ACC112 (cell line): ENCODE data around the gene ERC1.

Experiments used
- H2AFZ ChIP-seq: fragments of 200-600 bp; sonication (generic); one replicate; pipeline ENCODE4 v1.6.0; 2017; ENCODE audit warnings: antibody characterized with exemption, low read length; ENCODE audit not compliant: unreplicated experiment
- H3K27ac ChIP-seq: fragments of 200-600 bp; sonication (generic); 2 replicates; pipeline ENCODE4 v1.5.1; 2014; ENCODE audit warnings: low read depth, mild to moderate bottlenecking, antibody characterized with exemption, low read length, moderate library complexity
- H3K27me3 ChIP-seq: fragments of 200-600 bp; sonication (generic); 2 replicates; pipeline ENCODE4 v1.6.1; 2014; ENCODE audit warnings: mild to moderate bottlenecking, antibody characterized with exemption, low read length, moderate library complexity, mixed read lengths; ENCODE audit not compliant: insufficient read depth
- H3K36me3 ChIP-seq: fragments of 200-600 bp; sonication (generic); 2 replicates; pipeline ENCODE4 v1.6.1; 2016; ENCODE audit warnings: mild to moderate bottlenecking, antibody characterized with exemption, low read length, moderate library complexity, mixed read lengths; ENCODE audit not compliant: insufficient read depth
- H3K4me1 ChIP-seq: fragments of 200-600 bp; sonication (generic); one replicate; pipeline ENCODE4 v1.6.1; 2016; ENCODE audit warnings: low read length, mixed read lengths; ENCODE audit not compliant: insufficient read depth, unreplicated experiment, control insufficient read depth
- H3K4me3 ChIP-seq: fragments of 200-600 bp; sonication (generic); 2 replicates; pipeline ENCODE4 v1.5.1; 2014; ENCODE audit warnings: mild to moderate bottlenecking, low read depth, low read length
- H3K79me2 ChIP-seq: fragments of 200-600 bp; sonication (generic); one replicate; pipeline ENCODE4 v1.6.0; 2016; ENCODE audit warnings: low read length; ENCODE audit not compliant: control insufficient read depth, unreplicated experiment, insufficient read depth

The ERC1 gene

DNA sequence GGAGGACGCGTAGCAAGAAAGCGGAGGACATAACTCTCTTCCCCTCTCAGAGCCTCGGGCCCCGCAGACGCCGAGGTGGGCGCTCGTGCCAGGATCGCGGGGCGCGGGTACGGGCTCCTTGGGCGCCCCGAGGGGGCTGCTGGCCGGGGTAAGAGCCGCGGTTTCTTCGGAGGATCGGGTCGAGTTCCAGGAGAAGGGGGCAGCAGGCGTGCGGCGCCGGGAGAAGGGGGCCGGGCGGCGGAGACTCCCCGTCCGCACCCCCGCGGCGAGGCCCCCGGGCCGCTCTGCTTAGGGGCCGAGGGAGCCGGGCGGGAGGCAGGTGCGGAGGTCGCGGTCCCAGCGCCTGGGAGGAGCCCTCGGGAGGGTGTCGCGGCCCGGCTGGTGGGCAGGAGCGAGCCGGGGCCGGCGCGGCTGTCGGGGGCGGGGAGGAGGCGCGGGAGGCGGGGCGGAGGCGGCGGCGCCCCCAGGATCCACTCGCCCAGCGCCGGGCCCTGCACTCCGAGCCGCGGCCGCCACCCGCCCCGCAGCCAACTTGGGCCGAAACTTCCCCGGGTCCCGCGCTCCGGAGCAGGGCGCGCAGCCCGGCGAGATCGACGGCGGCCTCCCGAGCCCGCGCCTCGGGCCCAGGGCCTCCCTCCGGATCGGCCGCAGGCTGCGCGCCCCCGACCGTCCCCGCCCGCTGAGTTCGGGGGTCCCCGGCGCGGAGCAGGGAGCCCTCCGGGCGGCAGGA is 539.0 kb downstream of the ERC1 start:
- no peaks in the 10 kb centered on the region for H3K36me3 ChIP-seq
- peaks cover 17% of the 10 kb centered on the region for H3K4me1 ChIP-seq
- H3K27me3 ChIP-seq = peaks cover 8% of the 10 kb centered on the region; the same call in 1 of the 2 replicates
- peak overlapping the region; percentile 90 for H2AFZ ChIP-seq
- H3K4me3 ChIP-seq = peak overlapping the region; percentile 81
- no peak overlapping the region for H3K27ac ChIP-seq
- H3K79me2 ChIP-seq = peaks cover 23% of the 10 kb centered on the region

DNA sequence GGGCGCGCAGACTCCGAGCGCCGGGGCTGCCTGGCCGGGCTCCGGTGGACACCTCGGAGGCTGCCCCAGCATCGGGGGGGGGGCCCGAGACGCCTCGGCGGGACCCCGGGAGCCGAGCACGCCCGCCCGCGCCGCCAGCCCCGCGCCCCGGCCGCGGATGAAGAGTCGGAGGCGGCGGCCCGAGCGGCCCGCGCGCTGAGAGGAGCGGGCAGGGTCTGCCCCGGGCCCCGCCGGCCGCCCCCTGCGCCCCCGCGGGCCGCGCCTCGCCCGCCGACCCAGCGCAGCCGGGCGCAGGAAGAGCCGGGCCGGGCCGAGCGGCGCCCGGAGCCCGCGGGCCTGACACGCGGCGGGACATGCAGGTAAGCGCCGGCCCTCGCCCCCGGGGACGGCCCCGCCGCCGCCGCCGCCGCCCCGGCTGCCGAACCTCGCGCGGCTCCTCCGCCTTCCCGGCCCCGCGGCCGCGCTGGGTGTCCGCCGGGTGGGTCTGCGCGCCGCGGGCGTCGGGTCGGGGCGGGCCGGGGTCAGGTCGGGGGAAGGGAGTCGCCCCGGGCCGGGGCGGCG is 539.6 kb downstream of the ERC1 start:
- peak overlapping the region; percentile 85 for H3K4me3 ChIP-seq

DNA sequence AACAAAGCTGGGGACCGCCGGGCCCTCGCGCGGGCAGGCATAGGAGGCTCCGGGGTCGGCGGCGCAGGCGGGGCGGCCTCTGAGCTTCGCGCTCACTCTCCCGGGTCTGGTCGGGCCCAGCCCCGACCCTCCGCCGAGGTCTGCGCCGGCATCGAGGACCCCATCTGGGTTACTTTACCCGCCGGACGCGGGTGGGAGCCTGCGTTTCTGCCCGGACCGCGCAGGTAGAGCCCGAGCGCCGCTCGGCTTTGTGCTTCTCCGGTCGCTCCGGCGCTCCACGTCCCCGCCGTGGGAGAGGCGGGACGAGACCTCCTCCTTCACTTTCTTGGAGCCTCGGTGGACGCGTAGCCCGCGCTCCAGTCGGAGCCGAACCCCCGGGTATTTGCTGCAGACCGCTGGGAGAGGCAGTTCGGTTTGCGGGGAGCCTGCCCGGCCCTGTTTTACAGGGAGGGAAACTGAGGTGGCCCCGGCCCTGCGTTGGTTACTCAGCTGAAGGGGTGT is 540.2 kb downstream of the ERC1 start:
- Histone ChIP-seq H3K27me3 (peaks cover 8% of the 10 kb centered on the region; the same call in 1 of the 2 replicates), H3K36me3 (no peaks in the 10 kb centered on the region), H3K4me3 (peak overlapping the region; percentile 85), H2AFZ (peak overlapping the region; percentile 85), H3K27ac (no peak overlapping the region), H3K79me2 (peaks cover 28% of the 10 kb centered on the region), H3K4me1 (peaks cover 17% of the 10 kb centered on the region)

More for the DNA sequence above, 539.6 kb downstream of the ERC1 start:
- H3K79me2 ChIP-seq = peaks cover 26% of the 10 kb centered on the region
- H2AFZ ChIP-seq = peak overlapping the region; percentile 90
- H3K27me3 ChIP-seq = peaks cover 8% of the 10 kb centered on the region; the same call in 1 of the 2 replicates
- peaks cover 17% of the 10 kb centered on the region for H3K4me1 ChIP-seq
- H3K36me3 ChIP-seq = no peaks in the 10 kb centered on the region
- H3K27ac ChIP-seq = no peak overlapping the region

DNA sequence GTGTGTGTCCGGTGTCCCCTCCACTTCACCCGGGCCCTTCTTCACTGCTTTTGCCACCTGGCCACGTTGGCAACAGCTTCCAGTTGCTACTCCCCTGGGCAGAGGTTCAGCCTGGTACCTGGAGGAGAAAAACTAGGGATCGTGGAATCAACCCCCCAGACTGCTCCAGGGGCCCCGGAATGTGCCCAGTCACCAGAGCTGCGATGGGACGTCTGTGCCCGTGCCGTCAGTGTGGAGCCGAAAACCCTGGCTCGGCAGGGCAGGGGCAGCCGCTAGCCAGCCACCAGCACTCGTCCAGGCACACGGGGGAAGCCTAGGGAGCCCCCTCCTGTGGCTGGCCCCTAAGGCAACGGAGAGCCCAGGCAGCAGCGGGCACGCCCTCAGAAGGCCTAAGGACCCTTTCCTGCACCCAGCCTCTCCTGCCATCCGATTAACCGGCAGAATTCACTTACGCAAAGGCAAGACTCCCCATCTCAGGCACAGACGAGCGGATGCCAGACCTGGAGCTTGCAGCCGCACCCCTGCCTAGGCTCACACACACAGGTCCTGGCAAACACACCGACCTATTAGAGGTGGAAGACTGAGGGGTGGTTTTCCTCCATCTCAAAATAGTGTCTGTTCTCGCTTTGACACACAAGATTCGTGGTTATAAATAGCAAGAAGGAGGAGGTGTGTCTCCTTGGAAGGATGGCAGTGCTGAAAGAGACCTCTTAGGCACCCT is 540.8 kb downstream of the ERC1 start:
- peak overlapping the region; percentile 85 for H2AFZ ChIP-seq
- H3K4me1 ChIP-seq = peaks cover 17% of the 10 kb centered on the region
- peak overlapping the region; percentile 85 for H3K4me3 ChIP-seq
- peaks cover 8% of the 10 kb centered on the region; the same call in 1 of the 2 replicates for H3K27me3 ChIP-seq
- H3K79me2 ChIP-seq = peaks cover 28% of the 10 kb centered on the region
- no peak overlapping the region for H3K27ac ChIP-seq
- H3K36me3 ChIP-seq = no peaks in the 10 kb centered on the region

DNA sequence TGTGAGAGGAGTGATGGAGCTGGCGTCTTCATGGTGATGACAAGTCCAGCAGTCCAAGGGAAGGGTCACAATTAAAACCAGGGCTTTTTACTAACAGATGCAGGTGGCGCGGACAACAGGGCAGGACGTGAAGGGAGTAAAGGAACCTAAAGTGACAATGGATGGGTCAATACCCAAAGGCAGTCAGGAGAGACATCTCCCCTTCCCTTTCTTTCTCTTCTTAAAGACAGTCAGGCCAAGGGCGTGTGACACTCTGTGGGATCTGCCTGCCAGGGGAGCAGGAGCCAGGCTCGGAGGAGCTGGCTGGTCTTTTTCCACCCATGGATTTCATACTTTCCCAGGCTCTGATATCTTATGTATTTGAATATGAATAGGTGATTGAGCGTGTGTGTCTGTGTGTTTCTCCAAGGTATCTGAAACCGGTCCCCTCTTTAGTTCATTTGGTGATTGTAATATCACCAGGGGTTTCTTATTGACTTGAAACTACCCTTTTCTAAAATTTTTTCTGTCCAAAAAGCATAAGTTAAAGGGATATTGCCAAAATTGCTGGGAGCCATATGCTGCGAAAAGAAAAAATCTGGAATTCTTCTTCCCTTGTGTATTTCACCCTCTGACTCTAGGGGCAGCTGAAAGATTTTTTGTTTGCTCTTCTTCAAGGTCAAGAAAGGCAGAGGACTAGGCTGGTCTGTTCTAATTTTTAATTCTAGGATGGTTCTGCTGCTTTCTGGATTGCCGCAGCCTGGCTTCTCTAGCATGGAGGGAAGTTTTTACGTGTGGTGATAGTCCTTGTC is 541.5 kb downstream of the ERC1 start:
- H2AFZ ChIP-seq = no peak overlapping the region
- H3K4me1 ChIP-seq = peaks cover 13% of the 10 kb centered on the region
- peaks cover 33% of the 10 kb centered on the region for H3K79me2 ChIP-seq
- peaks cover 8% of the 10 kb centered on the region; the same call in 1 of the 2 replicates for H3K27me3 ChIP-seq
- no peaks in the 10 kb centered on the region for H3K36me3 ChIP-seq
- H3K4me3 ChIP-seq = peak overlapping the region; percentile 85; the same call in 1 of the 2 replicates
- no peak overlapping the region for H3K27ac ChIP-seq

DNA sequence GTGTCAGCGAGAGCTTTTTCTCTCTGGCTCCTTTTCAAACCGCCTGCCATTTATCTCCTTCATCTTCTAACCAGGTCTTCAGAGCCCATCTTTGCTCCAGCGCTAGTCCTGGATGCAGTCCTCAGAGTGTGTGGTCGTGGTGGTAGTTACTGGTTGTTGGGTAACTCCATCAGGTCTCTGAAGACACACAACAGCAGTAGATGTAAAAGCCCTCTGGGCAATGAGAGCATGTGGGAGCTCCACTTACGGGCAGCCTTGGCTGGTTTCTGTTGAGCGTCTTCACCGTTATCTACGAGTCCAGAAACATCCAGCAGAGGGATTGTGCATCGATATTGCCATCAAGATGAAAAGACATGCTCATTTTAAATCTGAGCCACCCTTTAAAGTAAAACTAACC is 542.2 kb downstream of the ERC1 start:
- 0 out of 2 replicates have a peak overlapping the region, but pooled peaks have one; percentile 57 for H3K4me3 ChIP-seq
- no peaks in the 10 kb centered on the region for H3K36me3 ChIP-seq
- peaks cover 34% of the 10 kb centered on the region for H3K79me2 ChIP-seq
- no peak overlapping the region for H2AFZ ChIP-seq
- peaks cover 8% of the 10 kb centered on the region for H3K4me1 ChIP-seq
- peaks cover 8% of the 10 kb centered on the region; the same call in 1 of the 2 replicates for H3K27me3 ChIP-seq
- H3K27ac ChIP-seq = no peak overlapping the region

DNA sequence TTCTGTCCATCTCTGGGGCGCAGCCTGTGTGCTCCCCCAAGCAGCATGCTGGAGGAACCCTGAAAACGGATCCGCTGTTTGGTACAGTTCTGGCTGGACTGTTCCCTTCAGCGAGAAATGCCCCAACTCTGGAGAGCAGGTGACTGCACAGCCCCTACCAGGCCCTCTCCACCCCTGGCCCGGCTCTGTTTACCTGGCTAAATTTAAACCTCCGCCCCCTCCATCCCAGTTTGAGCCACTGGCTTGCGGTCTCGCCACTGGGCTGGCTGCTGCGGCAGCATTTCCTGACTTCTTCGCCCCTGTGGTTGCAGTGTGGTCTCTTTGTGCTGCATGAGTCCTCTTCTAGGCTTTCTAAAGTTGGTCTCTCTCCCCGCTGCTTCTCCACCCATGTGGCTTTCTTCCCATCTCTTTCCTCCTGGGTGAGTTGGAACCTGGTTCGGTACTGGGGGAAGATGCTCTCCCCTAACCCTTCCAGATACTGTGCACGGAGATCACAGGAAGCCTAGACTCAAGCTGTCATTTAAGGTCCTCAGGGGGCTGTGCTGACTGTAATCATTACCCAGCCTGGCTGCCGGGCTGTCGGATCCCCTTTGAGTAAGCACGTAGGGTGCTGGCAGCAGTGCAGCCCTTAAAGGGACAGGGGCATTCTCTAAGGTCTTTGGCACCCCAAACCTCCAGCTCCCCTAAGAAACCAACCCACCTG is 542.7 kb downstream of the ERC1 start:
- Histone ChIP-seq H3K36me3 (no peaks in the 10 kb centered on the region), H3K4me1 (peaks cover 8% of the 10 kb centered on the region), H3K27ac (no peak overlapping the region), H3K79me2 (peaks cover 34% of the 10 kb centered on the region), H3K4me3 (peak overlapping the region; percentile 57), H3K27me3 (peaks cover 8% of the 10 kb centered on the region; the same call in 1 of the 2 replicates), H2AFZ (no peak overlapping the region)

DNA sequence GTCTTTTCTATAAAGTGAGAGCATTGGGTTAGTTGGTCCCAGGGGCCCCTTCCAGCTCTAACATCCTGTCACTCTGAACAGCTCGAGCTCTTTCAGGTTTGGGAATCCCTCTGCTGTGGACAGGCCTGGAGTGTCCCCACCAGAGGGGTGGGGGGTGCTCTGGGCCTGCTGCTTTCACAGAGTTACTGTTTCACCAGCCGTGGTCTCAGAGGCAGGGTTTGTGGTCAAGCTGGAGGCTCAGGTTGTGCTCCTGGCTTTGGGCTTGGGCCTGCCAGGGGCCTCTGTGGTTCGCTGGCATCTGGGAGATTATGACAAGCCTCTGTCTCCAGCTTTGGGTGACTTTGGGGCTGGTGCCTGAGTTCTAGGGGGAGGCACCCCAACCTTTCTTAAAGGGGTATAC is 543.7 kb downstream of the ERC1 start:
- no peaks in the 10 kb centered on the region for H3K36me3 ChIP-seq
- H3K27me3 ChIP-seq = peaks cover 6% of the 10 kb centered on the region; the same call in 1 of the 2 replicates
- H3K4me3 ChIP-seq = no peak overlapping the region
- no peak overlapping the region for H3K27ac ChIP-seq
- H3K4me1 ChIP-seq = peaks cover 8% of the 10 kb centered on the region
- H2AFZ ChIP-seq = no peak overlapping the region
- H3K79me2 ChIP-seq = peaks cover 34% of the 10 kb centered on the region

DNA sequence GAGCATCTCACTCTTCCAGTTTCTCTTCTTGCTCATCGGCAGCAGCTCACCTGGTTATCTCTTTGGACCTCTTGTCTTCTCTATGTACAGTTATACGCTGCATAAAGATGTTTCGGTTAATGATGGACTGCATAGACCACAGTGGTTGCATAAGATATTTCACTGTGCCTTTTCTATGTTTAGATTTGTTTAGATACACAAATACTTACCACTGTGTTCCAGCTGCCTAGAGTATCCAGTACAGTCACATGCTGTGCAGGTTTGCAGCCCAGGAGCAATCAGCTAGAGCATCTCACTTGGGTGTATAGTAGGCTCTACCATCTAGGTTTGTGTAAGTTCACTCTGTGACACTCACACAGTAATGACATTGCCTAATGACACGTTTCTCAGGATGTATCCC is 545.8 kb downstream of the ERC1 start:
- H2AFZ ChIP-seq = no peak overlapping the region
- H3K4me1 ChIP-seq = peaks cover 17% of the 10 kb centered on the region
- H3K79me2 ChIP-seq = peaks cover 25% of the 10 kb centered on the region
- H3K36me3 ChIP-seq = no peaks in the 10 kb centered on the region
- H3K27me3 ChIP-seq = peaks cover under 1% of the 10 kb centered on the region; the same call in 1 of the 2 replicates
- no peak overlapping the region for H3K4me3 ChIP-seq
- H3K27ac ChIP-seq = no peak overlapping the region
